GM12878 (cell line): ENCODE measurements around the gene PTPN13. TPM values are rescaled to one million over a fixed set of nuclear protein-coding genes. Genes with fewer than 3 reads are reported as not detected.

ENCODE experiments used
- ATAC-seq: fragments of 200-7000 bp; cut with Tn5 transposase; 3 replicates; pipeline ENCODE4 v1.9.1; 2020; ENCODE audit warnings: mild to moderate bottlenecking, moderate library complexity
- BruUV-seq: library from RNA; stranded (reverse); fragments of 400-500 nt; replicated peaks from 2 replicates; lab custom pipeline; 2021; lab: Mats Ljungman, UMichigan
- CTCF ChIA-PET: fragments of 300-600 bp; sonication (Branson Sonifier 250); formaldehyde crosslinking; extraction: SDS; loops from one replicate; lab custom pipeline; 2021; ENCODE audit warnings: inconsistent platforms; lab: Yijun Ruan, JAX
- POLR2A ChIA-PET: fragments of 350-600 bp; formaldehyde crosslinking; extraction: SDS; loops from one replicate; lab custom pipeline; 2021; ENCODE audit warnings: inconsistent platforms; lab: Charles Lee
- RAD21 ChIA-PET: fragments of 300-600 bp; sonication (Branson Sonifier 250); formaldehyde crosslinking; loops from one replicate; lab custom pipeline; 2023; ENCODE audit warnings: antibody characterized with exemption; ENCODE audit not compliant: unreplicated experiment; lab: Charles Lee
- SMC1A ChIA-PET: fragments of 300-600 bp; sonication (Branson Sonifier 250); formaldehyde crosslinking; loops from one replicate; lab custom pipeline; 2023; ENCODE audit not compliant: unreplicated experiment, uncharacterized antibody; lab: Charles Lee
- DNase-seq: peaks from one replicate; pipeline ENCODE4 v3.0.0-alpha.2; 2011; ENCODE audit warnings: low read depth, low spot score
- FAIRE-seq: peaks from 3 replicates; lab custom pipeline; 2011; peaks lifted over from hg19 to GRCh38; lab: Jason Lieb, UNC
- H2AFZ ChIP-seq: 2 replicates; pipeline ENCODE4 v1.6.0; 2011; ENCODE audit warnings: low read depth, low read length, control low read depth; ENCODE audit not compliant: control insufficient read depth
- H3K27ac ChIP-seq: 2 replicates; pipeline ENCODE4 v1.5.1; 2011; ENCODE audit warnings: control low read depth; ENCODE audit not compliant: control insufficient read depth, insufficient read depth
- H3K27me3 ChIP-seq, 2 experiments: replicated peaks in 1 of 2; 2 replicates each; pipeline versions ENCODE4 v1.6.0 to v1.6.1; 2011; ENCODE audit warnings: low read length in 1 of 2; ENCODE audit not compliant: control insufficient read depth in 2 of 2, insufficient read depth in 2 of 2
- H3K36me3 ChIP-seq, 2 experiments: 2 replicates each; pipeline ENCODE4 v1.5.1; 2011; ENCODE audit warnings: low read length in 1 of 2; ENCODE audit not compliant: control insufficient read depth in 2 of 2, insufficient read depth in 2 of 2
- H3K4me1 ChIP-seq: 2 replicates; pipeline ENCODE4 v1.6.1; 2011; ENCODE audit warnings: mild to moderate bottlenecking, low read length, moderate library complexity, mixed read lengths; ENCODE audit not compliant: control insufficient read depth, insufficient read depth
- H3K4me2 ChIP-seq: 2 replicates; pipeline ENCODE4 v1.6.0; 2011; ENCODE audit warnings: control low read depth; ENCODE audit not compliant: control insufficient read depth, insufficient read depth
- H3K4me3 ChIP-seq: fragments of 200-600 bp; sonication (generic); 2 replicates; pipeline ENCODE4 v1.5.1; 2016
- H3K79me2 ChIP-seq: 2 replicates; pipeline ENCODE4 v1.6.0; 2011; ENCODE audit warnings: low read length; ENCODE audit not compliant: control insufficient read depth, insufficient read depth
- H3K9ac ChIP-seq: 2 replicates; pipeline ENCODE4 v1.8.0; 2011; ENCODE audit warnings: low read length, control low read depth, mixed read lengths; ENCODE audit not compliant: control insufficient read depth, insufficient read depth
- H3K9me3 ChIP-seq: replicated peaks from 3 replicates; pipeline ENCODE4 v1.5.1; 2011; ENCODE audit warnings: mild to moderate bottlenecking, low read length; ENCODE audit not compliant: control insufficient read depth, insufficient read depth
- H4K20me1 ChIP-seq: 2 replicates; pipeline ENCODE4 v1.6.0; 2011; ENCODE audit not compliant: control insufficient read depth, insufficient read depth
- ATF3 ChIP-seq: IDR thresholded peaks from 2 replicates; pipeline ENCODE4 v1.6.1; 2011; ENCODE audit warnings: low read depth, mild to moderate bottlenecking, low read length, moderate library complexity, borderline replicate concordance; ENCODE audit errors: extremely low read depth
- CTCF ChIP-seq, 3 experiments: IDR thresholded peaks in 2 of 3; conservative IDR thresholded peaks in 1 of 3; 2 replicates each; pipeline ENCODE4 v1.5.1; 2011; ENCODE audit warnings: low read depth in 3 of 3, low read length in 3 of 3, mild to moderate bottlenecking in 3 of 3, control low read depth in 2 of 3, moderate library complexity in 2 of 3, inconsistent platforms in 1 of 3, mixed read lengths in 1 of 3; ENCODE audit not compliant: control insufficient read depth in 2 of 3, insufficient read depth in 1 of 3; ENCODE audit errors: extremely low read depth in 1 of 3
- E2F4 ChIP-seq: IDR thresholded peaks from 2 replicates; pipeline ENCODE4 v1.6.1; 2012; ENCODE audit warnings: low read depth, low read length, improper control_type of control experiment
- EP300 ChIP-seq, 2 experiments: fragments of 150-350 bp in 1 of 2; IDR thresholded peaks; 2 replicates each; pipeline ENCODE4 v1.6.1; 2011 to 2012; ENCODE audit warnings: low read depth in 2 of 2, low read length in 2 of 2, borderline replicate concordance in 1 of 2, improper control_type of control experiment in 1 of 2, inconsistent platforms in 1 of 2; ENCODE audit not compliant: control insufficient read depth in 1 of 2
- FOXK2 ChIP-seq: fragments of 450-650 bp; IDR thresholded peaks from 2 replicates; pipeline ENCODE4 v1.6.1; 2017; ENCODE audit warnings: mild to moderate bottlenecking, moderate library complexity
- MTA2 ChIP-seq: fragments of 450-650 bp; IDR thresholded peaks from 2 replicates; pipeline ENCODE4 v1.6.1; 2016; ENCODE audit warnings: low read depth, mild to moderate bottlenecking, moderate library complexity
- MXI1 ChIP-seq: fragments of 150-350 bp; IDR thresholded peaks from 2 replicates; pipeline ENCODE4 v1.6.1; 2011; ENCODE audit warnings: low read depth, mild to moderate bottlenecking, inconsistent platforms, low read length, improper control_type of control experiment
- PML ChIP-seq: IDR thresholded peaks from 2 replicates; pipeline ENCODE4 v1.6.1; 2012; ENCODE audit warnings: low read length, inconsistent platforms
- SMAD1 ChIP-seq: fragments of 450-650 bp; IDR thresholded peaks from 2 replicates; pipeline ENCODE4 v1.6.1; 2018; ENCODE audit warnings: mild to moderate bottlenecking, low read depth; ENCODE audit not compliant: partially characterized antibody
- SRF ChIP-seq, 2 experiments: IDR thresholded peaks; 2 replicates each; pipeline ENCODE4 v1.6.1; 2011; ENCODE audit warnings: low read depth in 2 of 2, low read length in 2 of 2, mild to moderate bottlenecking in 1 of 2, moderate library complexity in 1 of 2
- STAT3 ChIP-seq: IDR thresholded peaks from 2 replicates; pipeline ENCODE4 v1.6.1; 2011; ENCODE audit warnings: low read depth, low read length, improper control_type of control experiment
- SUPT20H ChIP-seq: IDR thresholded peaks from 2 replicates; pipeline ENCODE4 v1.6.1; 2011; ENCODE audit warnings: low read depth, mild to moderate bottlenecking, low read length, moderate library complexity, borderline replicate concordance; ENCODE audit not compliant: control insufficient read depth
- TCF7 ChIP-seq: IDR thresholded peaks from 2 replicates; pipeline ENCODE4 v1.6.1; 2014; ENCODE audit warnings: antibody characterized with exemption, borderline replicate concordance
- WRNIP1 ChIP-seq: IDR thresholded peaks from 2 replicates; pipeline ENCODE4 v1.6.1; 2011; ENCODE audit warnings: low read depth, low read length, improper control_type of control experiment, borderline replicate concordance
- YBX1 ChIP-seq: fragments of 450-650 bp; IDR thresholded peaks from 2 replicates; pipeline ENCODE4 v1.6.1; 2016; ENCODE audit warnings: antibody characterized with exemption
- YY1 ChIP-seq: IDR thresholded peaks from 2 replicates; pipeline ENCODE4 v1.6.1; 2011; ENCODE audit warnings: low read depth, mild to moderate bottlenecking, low read length
- ZNF622 ChIP-seq: fragments of 450-650 bp; IDR thresholded peaks from 2 replicates; pipeline ENCODE4 v1.6.1; 2017; ENCODE audit warnings: mild to moderate bottlenecking, inconsistent platforms
- WGBS: methylation state at CpG from one replicate; pipeline ENCODE4 v1.1.6; 2016; ENCODE audit warnings: low lambda C conversion rate; ENCODE audit not compliant: insufficient replicate concordance, insufficient coverage; ENCODE audit errors: missing lambda C conversion rate; 5-methylcytosine and 5-hydroxymethylcytosine counted together
- in situ Hi-C: fragments of 300-500 bp; cut with MboI; formaldehyde crosslinking; loops from 9 replicates; pipeline ENCODE4 v1.14.3; 2018; ENCODE audit warnings: mixed read lengths
- intact Hi-C: fragments of 100-400 bp; cut with micrococcal nuclease; formaldehyde crosslinking; loops from one replicate; pipeline ENCODE4 v1.14.2; 2022; ENCODE audit not compliant: unreplicated experiment
- polyA plus RNA-seq, 11 experiments: library from polyadenylated mRNA; depleted of rRNA in 4 of 11; unstranded in 6 of 11; stranded (reverse) in 5 of 11; fragments of >200 nt; fragmentation: Nextera tagmentation in 4 of 11; fragmentation: Illumina TruSeq in 1 of 11; extraction: Ambion mirVana in 4 of 11; extraction: Trizol in 1 of 11; gene quantifications; 1 replicate in 1 of 11; 2 replicates in 10 of 11; pipeline versions ENCODE4 v1.2.1 to v1.2.3, GENCODE V29; 2011 to 2016; ENCODE audit warnings: inconsistent platforms in 2 of 11, missing spikeins in 2 of 11, low read depth in 1 of 11
- total RNA-seq, 4 experiments: library from RNA; depleted of rRNA in 3 of 4; stranded (reverse); fragments of >200 nt in 3 of 4; fragmentation: Illumina TruSeq in 1 of 4; extraction: Trizol in 1 of 4; gene quantifications; 2 replicates each; pipeline versions ENCODE4 v1.2.1 to v1.2.3, GENCODE V29; 2013 to 2021

PTPN13 gene
- total and polyA plus RNA-seq, 10 of the 15 experiments (the other 5 are each of a cell fraction or from before 2014, with no cell fraction given), result 8.5 to 69.4 (median 33.9) TPM

GRCh38 chr4:86630629-86631028, 36.5 kb downstream of the PTPN13 start:
- Histone ChIP-seq H2AFZ (no peak overlapping the region), H3K4me1 (no peaks in the 10 kb centered on the region), H3K79me2 (no peaks in the 10 kb centered on the region), H3K4me2 (no peak overlapping the region), H3K36me3 (peaks cover 0 to 4% of the 10 kb centered on the region in 2 experiments; a peak in 1 of 4 replicates), H3K9me3 (no peaks in the 10 kb centered on the region), H3K27ac (no peak overlapping the region), H3K27me3 (no peaks in the 10 kb centered on the region), H3K4me3 (no peak overlapping the region), H3K9ac (no peak overlapping the region), H4K20me1 (no peaks in the 10 kb centered on the region)
- TF ChIP-seq CTCF (IDR thresholded peaks at IDR 0.05 in 2 of 3, conservative IDR thresholded peaks at IDR 0.05 in 1 of 3; ENCODE audit: control insufficient read depth in 2 of 3, extremely low read depth in 1 of 3, insufficient read depth in 1 of 3, low read depth in 3 of 3, low read length in 3 of 3), result no peak
- TF ChIP-seq FOXK2, result no peak
- TF ChIP-seq PML, result no peak
- no peak for TF ChIP-seq MTA2
- TF ChIP-seq TCF7, result no peak
- no peak for TF ChIP-seq YY1
- TF ChIP-seq SUPT20H, result no peak
- TF ChIP-seq SMAD1, result no peak
- no peak for TF ChIP-seq E2F4
- TF ChIP-seq ZNF622, result no peak
- TF ChIP-seq SRF (IDR thresholded peaks at IDR 0.05; ENCODE audit: low read depth in 2 of 2, low read length in 2 of 2), result no peak
- TF ChIP-seq WRNIP1, result no peak
- TF ChIP-seq EP300 (IDR thresholded peaks at IDR 0.05; ENCODE audit: borderline replicate concordance in 1 of 2, control insufficient read depth in 1 of 2, low read depth in 2 of 2, low read length in 2 of 2), result no peak
- TF ChIP-seq YBX1, result no peak
- no peak for TF ChIP-seq MXI1
- no peak for TF ChIP-seq ATF3
- no peak for TF ChIP-seq STAT3
- in situ Hi-C loops, result no loop called here
- SMC1A ChIA-PET, result interaction anchor here (0.7 to 6.9 kb wide), 10 partner anchors 9 to 134 kb away, joined by 3 to 54 read pairs (median 10); no protein-coding TSS in a partner anchor
- intact Hi-C loops, result no loop called here
- FAIRE-seq, result no peak
- CTCF ChIA-PET, result interaction anchor here (1.0 to 1.7 kb wide), 5 partner anchors 11 to 134 kb away, joined by 3 to 4 read pairs (median 4); no protein-coding TSS in a partner anchor
- POLR2A ChIA-PET, result no interaction called here
- DNase-seq, result no peak
- RAD21 ChIA-PET, result interaction anchor here (0.9 to 1.5 kb wide), 2 partner anchors 15 to 30 kb away, joined by 3 read pairs; no protein-coding TSS in a partner anchor
- BruUV-seq, result no TSS peak
- no peak for ATAC-seq
- 5% methylated on average over 1 of the region's 1 CpG for WGBS
